Measurements from ENCODE around the gene CHML.

CHML gene

GRCh38 chr1:241615043-241615974 lies 24.9 kb downstream of the CHML start:
- no peak for DNase-seq (ENCODE audit: low spot score)

GRCh38 chr1:241614572-241614971 lies 25.6 kb downstream of the CHML start:
- no peak for DNase-seq (ENCODE audit: low spot score)

GRCh38 chr1:241614144-241614543 lies 26.0 kb downstream of the CHML start:
- DNase-seq (ENCODE audit: low spot score) = no peak

- no peak for DNase-seq (ENCODE audit: low spot score)
Measured at GRCh38 chr1:241612533-241613477, 27.4 kb downstream of the CHML start.

- DNase-seq (ENCODE audit: low spot score) = no peak
Measured at GRCh38 chr1:241611736-241612135, 28.4 kb downstream of the CHML start.

- DNase-seq (ENCODE audit: low spot score) = peak; percentile 33
Measured at GRCh38 chr1:241611063-241611462, 29.1 kb downstream of the CHML start.

GRCh38 chr1:241610056-241610815 lies 29.9 kb downstream of the CHML start:
- DNase-seq (ENCODE audit: low spot score) = no peak

- no peak for DNase-seq (ENCODE audit: low spot score)
Measured at GRCh38 chr1:241608379-241609033, 31.7 kb downstream of the CHML start.

- DNase-seq (ENCODE audit: low spot score) = no peak
Measured at GRCh38 chr1:241607497-241607896, 32.7 kb downstream of the CHML start.

- DNase-seq (ENCODE audit: low spot score) = no peak
Measured at GRCh38 chr1:241606544-241606943, 33.6 kb downstream of the CHML start.

- peak; percentile 39 for DNase-seq (ENCODE audit: low spot score)
Measured at GRCh38 chr1:241605146-241605805, 34.9 kb downstream of the CHML start.

GRCh38 chr1:241603731-241604245 lies 36.4 kb downstream of the CHML start:
- no peak for DNase-seq (ENCODE audit: low spot score)

- DNase-seq (ENCODE audit: low spot score) = no peak
Measured at GRCh38 chr1:241600496-241600901, 39.7 kb downstream of the CHML start.

GRCh38 chr1:241598249-241598648 lies 41.9 kb downstream of the CHML start:
- DNase-seq (ENCODE audit: low spot score) = no peak

- DNase-seq (ENCODE audit: low spot score) = no peak
Measured at GRCh38 chr1:241596633-241597032, 43.5 kb downstream of the CHML start.

GRCh38 chr1:241593186-241593585 lies 47.0 kb downstream of the CHML start:
- DNase-seq (ENCODE audit: low spot score) = no peak

- no peak for DNase-seq (ENCODE audit: low spot score)
Measured at GRCh38 chr1:241592273-241592958, 47.8 kb downstream of the CHML start.

- no peak for DNase-seq (ENCODE audit: low spot score)
Measured at GRCh38 chr1:241591736-241592135, 48.4 kb downstream of the CHML start.

- DNase-seq (ENCODE audit: low spot score) = no peak
Measured at GRCh38 chr1:241591317-241591716, 48.9 kb downstream of the CHML start.

- DNase-seq (ENCODE audit: low spot score) = no peak
Measured at GRCh38 chr1:241590719-241591118, 49.5 kb downstream of the CHML start.

Data from iPS-NIHi11 (cell line).